ENCODE measurements around the gene PCDHGA11.
"Not testable (repeated sequence)": the region's sequence is repeated elsewhere in the genome, so short reads cannot be mapped to it uniquely, and the experiment has no call there.

PCDHGA11 gene

GRCh38 chr5:141420855-141421488 is at the start of gene PCDHGA11:
TSS of gene PCDHGA11 (plus strand) at chr5:141421051. CDS start at chr5:141421228, 177 bp downstream.
- no peak for DNase-seq

- no peak for DNase-seq
Observed at GRCh38 chr5:141371572-141372475, 49.0 kb upstream of the PCDHGA11 start.

- no peak for DNase-seq
Observed at GRCh38 chr5:141373673-141374317, 47.1 kb upstream of the PCDHGA11 start, which contains the start of gene PCDHGA6. TSS of gene PCDHGA6 (plus strand) at chr5:141373891. CDS start at chr5:141374084, 193 bp downstream.

DNA sequence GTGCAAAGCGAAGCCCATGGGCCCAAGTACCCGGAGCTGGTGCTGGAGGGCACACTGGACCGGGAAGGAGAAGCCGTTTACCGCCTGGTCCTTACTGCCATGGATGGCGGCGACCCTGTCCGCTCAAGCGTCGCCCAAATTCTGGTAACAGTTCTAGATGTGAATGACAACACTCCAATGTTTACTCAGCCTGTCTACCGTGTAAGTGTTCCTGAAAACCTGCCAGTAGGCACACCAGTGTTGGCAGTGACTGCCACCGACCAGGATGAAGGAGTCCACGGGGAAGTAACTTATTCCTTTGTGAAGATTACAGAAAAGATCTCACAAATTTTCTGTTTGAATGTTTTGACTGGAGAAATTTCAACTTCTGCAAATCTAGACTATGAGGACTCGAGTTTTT is 46.2 kb upstream of the PCDHGA11 start:
- no peak for DNase-seq

DNA sequence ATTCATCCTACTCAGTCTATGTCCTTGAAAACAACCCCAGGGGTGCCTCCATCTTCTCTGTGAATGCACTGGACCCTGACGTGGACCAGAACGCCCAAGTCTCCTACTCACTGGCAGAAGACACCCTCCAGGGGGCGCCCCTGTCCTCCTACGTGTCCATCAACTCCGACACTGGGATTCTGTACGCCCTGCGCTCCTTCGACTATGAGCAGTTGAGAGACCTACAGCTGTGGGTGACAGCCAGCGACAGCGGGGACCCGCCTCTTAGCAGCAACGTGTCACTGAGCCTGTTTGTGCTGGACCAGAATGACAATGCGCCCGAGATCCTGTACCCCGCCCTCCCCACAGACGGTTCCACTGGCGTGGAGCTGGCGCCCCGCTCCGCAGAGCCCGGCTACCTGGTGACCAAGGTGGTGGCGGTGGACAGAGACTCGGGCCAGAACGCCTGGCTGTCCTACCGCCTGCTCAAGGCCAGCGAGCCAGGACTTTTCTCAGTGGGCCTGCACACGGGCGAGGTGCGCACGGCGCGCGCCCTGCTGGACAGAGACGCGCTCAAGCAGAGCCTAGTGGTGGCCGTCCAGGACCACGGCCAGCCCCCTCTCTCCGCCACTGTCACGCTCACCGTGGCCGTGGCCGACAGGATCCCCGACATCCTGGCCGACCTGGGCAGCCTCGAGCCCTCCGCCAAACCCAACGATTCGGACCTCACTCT is 45.3 kb upstream of the PCDHGA11 start:
- DNase-seq = not testable (repeated sequence)

DNA sequence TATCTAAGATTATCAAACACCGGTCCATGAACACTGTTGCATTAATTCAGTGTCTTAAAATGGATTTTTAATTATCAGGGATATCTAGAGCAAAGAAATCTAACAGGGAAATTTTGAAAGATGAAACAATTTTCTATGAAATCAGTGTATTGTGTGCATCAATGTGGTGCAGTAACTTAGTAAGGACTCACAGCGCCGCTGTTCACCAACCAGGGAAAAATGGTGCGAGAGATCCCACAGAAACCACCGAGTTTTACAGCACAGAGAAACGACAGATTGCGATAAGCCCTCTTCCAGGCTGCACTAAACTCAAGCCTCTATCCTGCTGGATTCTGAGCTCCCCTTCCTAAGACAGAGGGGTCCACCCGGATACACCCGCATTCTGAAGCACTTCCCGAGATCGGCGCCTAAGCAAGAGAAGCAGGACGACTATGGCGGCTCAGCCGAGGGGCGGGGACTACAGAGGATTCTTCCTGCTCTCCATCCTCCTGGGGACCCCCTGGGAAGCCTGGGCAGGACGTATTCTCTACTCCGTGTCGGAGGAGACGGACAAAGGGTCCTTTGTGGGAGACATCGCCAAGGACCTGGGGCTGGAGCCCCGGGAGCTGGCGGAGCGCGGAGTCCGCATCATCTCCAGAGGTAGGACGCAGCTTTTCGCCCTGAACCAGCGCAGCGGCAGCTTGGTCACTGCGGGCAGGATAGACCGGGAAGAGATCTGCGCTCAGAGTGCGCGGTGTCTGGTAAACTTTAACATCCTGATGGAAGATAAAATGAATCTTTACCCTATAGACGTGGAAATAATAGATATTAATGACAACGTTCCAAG is 38.2 kb upstream of the PCDHGA11 start, which contains the start of gene PCDHGA7:
PCDHGA7 (plus strand) TSS at position 274 of the 826 bp plus-strand sequence; CDS start at position 432, 158 bp downstream.
- no peak for DNase-seq

GRCh38 chr5:141383345-141383744 is 37.5 kb upstream of the PCDHGA11 start:
- no peak for DNase-seq

- no peak for DNase-seq
Observed at GRCh38 chr5:141384471-141385267, 36.2 kb upstream of the PCDHGA11 start.

DNA sequence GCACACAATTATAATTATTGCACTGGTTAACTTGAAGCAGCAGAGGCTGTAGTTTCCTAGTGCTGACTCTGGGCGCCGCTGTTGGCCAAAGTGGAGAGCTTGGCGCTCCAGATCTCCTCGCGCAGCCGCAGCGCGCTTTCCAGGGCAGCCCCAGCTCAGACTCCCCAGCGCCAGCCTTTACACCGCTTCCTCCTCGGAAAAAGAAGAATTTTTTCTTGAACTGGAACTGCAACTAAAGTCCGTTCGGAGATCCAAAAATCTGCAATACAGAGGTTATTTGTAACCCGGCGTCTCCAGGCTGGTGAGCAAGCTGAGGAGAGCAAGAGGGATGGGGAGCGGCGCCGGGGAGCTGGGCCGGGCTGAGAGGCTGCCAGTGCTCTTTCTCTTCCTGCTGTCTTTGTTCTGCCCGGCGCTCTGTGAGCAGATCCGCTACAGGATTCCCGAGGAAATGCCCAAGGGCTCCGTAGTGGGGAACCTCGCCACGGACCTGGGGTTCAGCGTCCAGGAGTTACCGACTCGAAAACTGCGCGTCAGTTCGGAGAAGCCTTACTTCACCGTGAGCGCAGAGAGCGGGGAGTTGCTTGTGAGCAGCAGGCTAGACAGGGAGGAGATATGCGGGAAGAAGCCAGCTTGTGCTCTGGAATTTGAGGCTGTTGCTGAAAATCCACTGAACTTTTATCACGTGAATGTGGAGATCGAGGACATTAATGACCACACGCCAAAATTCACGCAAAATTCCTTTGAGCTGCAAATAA is 33.1 kb upstream of the PCDHGA11 start, which contains the start of gene PCDHGB4:
PCDHGB4 (plus strand) TSS at position 142 of the 755 bp plus-strand sequence; CDS start at position 329, 187 bp downstream.
- DNase-seq = not testable (repeated sequence)

DNA sequence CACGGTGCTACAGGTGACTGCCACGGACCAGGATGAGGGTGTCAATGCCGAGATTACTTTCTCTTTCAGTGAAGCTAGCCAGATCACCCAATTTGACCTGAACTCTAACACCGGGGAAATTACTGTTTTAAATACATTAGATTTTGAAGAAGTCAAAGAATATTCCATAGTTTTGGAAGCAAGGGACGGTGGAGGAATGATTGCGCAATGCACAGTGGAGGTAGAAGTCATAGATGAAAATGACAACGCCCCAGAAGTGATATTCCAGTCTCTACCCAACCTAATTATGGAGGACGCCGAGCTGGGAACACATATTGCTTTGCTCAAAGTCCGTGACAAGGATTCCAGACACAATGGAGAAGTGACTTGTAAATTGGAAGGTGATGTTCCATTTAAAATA is 32.2 kb upstream of the PCDHGA11 start:
- no peak for DNase-seq

DNA sequence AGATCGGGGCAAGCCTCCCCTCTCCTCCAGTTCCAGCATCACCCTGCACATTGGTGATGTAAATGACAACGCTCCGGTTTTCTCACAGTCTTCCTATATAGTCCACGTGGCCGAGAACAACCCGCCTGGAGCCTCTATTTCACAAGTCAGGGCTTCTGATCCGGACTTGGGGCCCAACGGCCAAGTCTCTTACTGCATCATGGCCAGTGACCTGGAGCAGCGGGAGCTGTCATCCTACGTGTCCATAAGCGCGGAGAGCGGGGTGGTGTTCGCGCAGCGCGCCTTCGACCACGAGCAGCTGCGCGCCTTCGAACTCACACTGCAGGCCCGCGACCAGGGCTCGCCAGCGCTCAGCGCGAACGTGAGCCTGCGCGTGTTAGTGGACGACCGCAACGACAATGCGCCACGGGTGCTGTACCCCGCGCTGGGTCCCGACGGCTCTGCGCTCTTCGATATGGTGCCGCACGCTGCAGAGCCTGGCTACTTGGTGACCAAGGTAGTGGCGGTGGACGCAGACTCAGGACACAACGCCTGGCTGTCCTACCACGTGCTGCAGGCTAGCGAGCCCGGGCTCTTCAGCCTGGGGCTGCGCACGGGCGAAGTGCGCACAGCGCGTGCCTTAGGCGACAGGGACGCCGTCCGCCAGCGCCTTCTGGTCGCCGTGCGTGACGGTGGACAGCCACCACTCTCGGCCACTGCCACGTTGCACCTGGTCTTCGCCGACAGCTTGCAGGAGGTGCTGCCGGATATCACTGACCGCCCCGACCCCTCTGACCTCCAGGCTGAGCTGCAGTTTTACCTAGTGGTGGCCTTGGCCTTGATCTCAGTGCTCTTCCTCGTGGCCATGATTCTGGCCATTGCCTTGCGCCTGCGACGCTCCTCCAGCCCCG is 31.5 kb upstream of the PCDHGA11 start:
- no peak for DNase-seq

DNA sequence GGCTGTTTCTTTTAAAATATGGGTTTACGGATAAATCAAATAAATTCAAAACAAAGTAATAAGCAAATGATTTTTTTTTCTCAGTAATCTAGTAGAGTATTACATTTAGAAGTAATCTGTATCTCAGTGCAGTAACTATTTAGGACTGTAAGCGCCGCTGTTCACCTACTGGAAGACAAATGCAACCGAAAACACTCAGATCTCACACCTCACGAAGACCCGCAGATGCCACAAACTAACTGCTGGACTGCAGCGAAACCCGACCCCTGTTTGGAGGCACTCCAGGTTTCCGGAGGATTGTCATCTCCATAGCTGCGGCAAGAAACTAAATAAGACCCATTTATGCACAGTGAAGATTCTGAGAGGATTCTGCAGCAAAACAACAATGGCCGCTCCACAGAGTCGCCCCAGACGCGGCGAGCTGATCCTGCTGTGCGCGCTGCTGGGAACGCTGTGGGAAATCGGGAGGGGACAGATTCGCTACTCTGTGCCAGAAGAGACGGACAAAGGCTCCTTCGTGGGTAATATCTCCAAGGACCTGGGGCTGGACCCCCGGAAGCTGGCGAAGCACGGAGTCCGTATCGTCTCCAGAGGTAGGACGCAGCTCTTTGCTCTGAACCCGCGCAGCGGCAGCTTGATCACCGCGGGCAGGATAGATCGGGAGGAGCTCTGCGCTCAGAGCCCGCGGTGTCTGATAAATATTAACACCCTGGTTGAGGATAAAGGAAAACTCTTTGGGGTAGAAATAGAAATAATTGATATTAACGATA is 28.2 kb upstream of the PCDHGA11 start, which contains the start of gene PCDHGA8:
PCDHGA8 (plus strand) TSS at position 205 of the 770 bp plus-strand sequence; CDS start at position 386, 181 bp downstream.
- DNase-seq = no peak

- DNase-seq = no peak
Observed at GRCh38 chr5:141393267-141393666, 27.6 kb upstream of the PCDHGA11 start.

DNA sequence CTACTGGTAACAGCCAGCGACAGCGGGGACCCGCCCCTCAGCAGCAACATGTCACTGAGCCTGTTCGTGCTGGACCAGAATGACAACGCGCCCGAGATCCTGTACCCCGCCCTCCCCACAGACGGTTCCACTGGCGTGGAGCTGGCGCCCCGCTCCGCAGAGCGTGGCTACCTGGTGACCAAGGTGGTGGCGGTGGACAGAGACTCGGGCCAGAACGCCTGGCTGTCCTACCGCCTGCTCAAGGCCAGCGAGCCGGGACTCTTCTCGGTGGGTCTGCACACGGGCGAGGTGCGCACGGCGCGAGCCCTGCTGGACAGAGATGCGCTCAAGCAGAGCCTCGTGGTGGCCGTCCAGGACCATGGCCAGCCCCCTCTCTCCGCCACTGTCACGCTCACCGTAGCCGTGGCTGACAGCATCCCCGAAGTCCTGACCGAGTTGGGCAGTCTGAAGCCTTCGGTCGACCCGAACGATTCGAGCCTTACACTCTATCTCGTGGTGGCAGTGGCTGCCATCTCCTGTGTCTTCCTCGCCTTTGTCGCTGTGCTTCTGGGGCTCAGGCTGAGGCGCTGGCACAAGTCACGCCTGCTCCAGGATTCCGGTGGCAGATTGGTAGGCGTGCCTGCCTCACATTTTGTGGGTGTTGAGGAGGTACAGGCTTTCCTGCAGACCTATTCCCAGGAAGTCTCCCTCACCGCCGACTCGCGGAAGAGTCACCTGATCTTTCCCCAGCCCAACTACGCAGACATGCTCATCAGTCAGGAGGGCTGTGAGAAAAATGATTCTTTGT is 26.3 kb upstream of the PCDHGA11 start:
- not testable (repeated sequence) for DNase-seq

DNA sequence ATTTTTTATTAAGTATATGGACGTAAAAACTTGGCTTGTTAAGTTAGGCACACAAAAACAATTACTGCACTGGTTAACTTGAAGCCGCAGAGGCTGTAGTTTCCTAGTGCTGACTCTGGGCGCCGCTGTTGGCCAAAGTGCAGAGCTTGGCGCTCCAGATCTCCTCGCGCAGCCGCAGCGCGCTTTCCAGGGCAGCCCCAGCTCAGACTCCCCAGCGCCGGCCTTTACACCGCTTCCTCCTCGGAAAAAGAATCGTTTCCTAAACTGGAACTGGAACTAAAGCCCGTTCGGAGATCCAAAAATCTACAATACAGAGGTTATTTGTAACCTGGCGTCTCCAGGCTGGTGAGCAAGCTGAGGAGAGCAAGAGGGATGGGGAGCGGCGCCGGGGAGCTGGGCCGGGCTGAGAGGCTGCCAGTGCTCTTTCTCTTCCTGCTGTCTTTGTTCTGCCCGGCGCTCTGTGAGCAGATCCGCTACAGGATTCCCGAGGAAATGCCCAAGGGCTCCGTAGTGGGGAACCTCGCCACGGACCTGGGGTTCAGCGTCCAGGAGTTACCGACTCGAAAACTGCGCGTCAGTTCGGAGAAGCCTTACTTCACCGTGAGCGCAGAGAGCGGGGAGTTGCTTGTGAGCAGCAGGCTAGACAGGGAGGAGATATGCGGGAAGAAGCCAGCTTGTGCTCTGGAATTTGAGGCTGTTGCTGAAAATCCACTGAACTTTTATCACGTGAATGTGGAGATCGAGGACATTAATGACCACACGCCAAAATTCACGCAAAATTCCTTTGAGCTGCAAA is 22.9 kb upstream of the PCDHGA11 start, which contains the start of gene PCDHGB5:
PCDHGB5 (plus strand) TSS at position 192 of the 796 bp plus-strand sequence; CDS start at position 373, 181 bp downstream.
- DNase-seq = not testable (repeated sequence)

DNA sequence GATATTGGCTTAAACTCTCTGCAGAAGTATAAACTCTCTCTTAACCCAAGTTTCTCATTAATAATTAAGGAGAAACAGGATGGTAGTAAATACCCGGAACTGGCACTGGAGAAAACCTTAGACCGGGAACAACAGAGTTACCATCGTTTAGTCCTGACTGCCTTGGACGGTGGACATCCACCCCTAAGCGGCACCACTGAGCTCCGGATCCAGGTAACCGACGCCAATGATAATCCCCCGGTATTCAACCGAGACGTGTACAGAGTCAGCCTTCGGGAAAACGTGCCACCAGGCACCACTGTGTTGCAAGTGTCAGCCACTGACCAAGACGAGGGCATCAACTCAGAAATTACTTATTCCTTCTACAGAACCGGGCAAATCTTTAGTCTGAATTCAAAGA is 22.2 kb upstream of the PCDHGA11 start:
- DNase-seq = no peak

Data from NCI-H1436 (cell line).